HG03520 (cell line): ENCODE data around the gene TMEM256.

Experiments
- ATAC-seq: cut with Tn5 transposase; IDR thresholded peaks from one replicate; pipeline ENCODE4 v1.9.1; 2021; ENCODE audit warnings: mild to moderate bottlenecking, moderate library complexity; ENCODE audit not compliant: unreplicated experiment

Gene TMEM256

DNA sequence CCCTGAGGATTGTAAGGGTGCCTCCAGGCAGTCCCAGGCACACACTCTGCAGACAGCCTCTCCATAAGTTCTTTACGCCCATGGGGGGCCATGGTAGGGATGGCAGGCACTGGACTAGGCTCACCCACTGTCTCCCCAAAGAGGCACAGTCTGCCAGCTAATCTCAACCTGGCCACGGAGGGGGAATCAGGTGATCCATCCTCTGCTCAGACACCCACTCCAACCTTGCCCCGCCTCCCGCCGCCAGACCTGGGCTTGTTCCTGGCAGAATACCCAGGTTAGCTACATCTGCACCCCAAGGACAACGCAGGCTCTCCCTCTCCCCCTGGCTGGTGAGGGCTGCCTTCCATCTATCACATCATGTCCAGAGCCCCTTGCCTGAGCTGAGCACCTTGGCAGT lies 5.0 kb upstream of the TMEM256 start:
- ATAC-seq, result no peak

- ATAC-seq, result no peak
Measured at GRCh38 chr17:7408252-7408727, 4.4 kb upstream of the TMEM256 start.

GRCh38 chr17:7407485-7408251 lies 3.8 kb upstream of the TMEM256 start, which contains the start of gene NLGN2:
NLGN2 (plus strand) TSS chr17:7407845; CDS start chr17:7408256, 411 bp downstream.
- no peak for ATAC-seq

DNA sequence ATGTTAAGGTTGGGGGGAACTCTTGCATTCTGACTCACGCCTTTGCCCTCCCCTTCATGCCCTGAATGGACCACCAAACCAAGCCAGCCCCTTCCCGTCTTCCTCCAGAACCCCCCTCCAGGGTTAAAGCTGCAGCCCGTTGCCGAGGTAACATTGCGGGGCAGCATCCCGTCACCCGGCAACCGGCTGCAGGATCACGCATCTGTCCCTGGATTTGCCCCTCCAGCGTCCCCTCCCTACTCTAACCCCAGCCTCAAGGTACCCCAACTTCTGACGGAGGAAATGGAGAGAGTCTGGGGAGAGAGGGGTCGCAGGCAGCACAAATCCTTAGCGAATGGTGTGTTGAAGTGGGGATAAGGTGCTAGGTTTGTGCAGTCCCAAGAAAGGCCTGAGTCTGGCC lies 3.2 kb upstream of the TMEM256 start:
- no peak for ATAC-seq

DNA sequence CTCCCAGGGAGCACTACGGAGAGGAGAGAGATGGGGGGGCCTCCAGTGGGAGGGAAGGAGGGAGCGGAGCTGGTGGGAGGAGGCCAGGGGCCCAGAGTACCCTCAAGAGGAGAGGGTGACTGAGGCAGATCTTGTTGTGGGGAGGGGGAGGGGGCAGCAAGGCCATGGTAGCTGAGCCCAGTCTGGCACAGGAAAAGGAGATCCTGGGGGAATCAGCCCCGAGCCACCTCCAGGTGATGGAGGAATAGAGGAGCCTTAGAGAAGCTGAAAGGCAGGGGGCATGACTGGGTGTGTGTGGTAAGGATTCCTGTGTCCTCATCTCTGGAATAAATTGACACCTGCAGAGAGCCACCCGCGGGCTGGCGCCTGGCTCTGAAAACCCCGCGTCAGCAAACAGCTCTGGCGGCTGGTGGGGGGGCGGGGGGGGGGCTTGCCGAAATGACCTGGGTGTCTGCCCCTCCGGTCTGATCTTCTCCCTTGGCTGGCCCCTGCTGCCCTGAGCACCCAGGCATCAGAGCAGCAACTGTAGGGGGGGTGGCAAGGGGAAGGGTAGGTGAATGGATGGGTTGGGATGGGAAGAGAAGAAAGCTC lies 2.4 kb upstream of the TMEM256 start:
- no peak for ATAC-seq

DNA sequence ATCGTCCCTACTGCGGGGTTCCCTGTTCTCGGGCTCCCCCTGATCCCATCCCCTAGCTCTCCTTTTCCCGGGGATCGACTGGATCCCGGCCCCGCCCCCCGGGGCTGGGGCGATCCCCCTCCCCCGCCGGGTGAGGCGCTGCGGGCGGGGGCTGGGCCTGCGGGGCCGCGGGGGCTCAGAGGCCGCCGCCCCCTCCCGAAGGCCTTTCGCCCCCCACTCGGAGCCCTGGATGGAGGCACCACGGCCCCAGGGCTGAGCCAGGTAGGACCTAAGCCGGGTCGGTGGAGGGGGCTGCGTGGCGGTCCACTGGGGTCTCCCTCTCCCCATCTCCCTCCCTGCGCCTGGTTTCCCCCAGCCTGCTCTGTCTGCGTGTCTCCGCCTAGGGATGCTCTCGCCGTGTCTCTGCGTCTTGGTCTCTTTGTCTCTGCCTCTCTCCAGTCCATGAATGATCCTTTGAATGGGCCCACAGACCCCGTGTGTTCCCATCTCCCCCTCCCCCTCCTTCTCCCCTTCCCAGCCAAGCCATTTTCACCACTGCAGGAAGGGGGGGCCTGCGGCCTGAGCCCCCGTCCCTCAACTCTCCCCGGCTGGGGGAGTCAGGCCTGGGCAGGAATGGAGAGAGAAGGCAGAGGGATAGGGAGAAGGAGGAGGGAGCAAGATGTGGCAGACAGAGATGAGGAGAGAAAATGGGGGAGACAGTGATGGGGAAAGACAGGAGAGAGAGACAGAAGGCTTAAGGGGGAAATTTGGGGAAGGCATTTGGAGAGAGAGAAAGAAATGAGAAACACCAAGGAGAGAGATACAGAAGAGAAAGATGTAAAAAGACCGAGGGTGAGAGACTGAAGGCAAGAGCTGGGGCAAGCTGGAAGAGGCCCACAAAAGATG lies 1.7 kb upstream of the TMEM256 start:
- no peak for ATAC-seq

DNA sequence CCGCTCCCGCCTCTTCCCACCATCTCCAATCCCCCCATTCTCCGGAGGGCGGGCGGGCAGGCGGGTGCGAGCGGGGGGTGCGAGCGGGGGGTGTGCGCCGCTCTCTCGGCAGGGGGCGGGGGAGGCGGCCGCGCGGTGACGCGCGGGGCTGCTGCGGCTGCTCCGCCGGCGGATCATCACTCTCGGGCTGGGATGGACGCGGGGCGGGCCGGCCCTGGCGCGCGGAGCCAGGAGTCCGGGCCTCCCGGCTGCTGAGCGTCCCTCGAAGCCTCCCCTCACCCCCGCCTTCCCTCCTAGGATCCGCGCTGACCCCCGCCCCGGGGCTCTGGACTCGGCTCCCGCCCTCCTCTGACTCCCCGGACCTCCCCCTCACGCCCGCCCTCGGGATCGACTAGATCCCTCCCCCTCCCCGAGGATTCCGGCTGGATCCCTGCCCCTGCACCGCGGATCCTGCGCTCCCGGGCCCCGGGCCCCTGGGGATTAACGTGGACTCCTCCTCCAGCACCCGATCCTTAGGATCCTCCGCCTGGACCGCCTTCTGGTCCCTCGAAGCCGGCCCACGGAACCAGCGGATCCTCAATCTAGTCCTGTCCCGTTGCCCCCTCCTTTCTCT lies 946 bp upstream of the TMEM256 start:
- no peak for ATAC-seq

DNA sequence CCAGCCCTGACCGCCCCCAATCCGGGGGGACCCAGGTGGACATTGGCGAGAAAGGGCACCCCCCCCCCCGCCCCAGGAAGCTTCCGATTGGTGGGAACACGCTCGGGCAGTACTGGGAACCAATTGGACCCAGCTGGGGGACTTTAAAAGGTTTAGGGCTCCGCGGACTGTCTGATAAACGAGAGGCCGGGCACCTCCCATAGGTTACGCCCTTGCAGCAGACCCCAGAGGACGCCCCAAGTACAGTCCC lies 245 bp downstream of the TMEM256 start:
- ATAC-seq, result no peak

DNA sequence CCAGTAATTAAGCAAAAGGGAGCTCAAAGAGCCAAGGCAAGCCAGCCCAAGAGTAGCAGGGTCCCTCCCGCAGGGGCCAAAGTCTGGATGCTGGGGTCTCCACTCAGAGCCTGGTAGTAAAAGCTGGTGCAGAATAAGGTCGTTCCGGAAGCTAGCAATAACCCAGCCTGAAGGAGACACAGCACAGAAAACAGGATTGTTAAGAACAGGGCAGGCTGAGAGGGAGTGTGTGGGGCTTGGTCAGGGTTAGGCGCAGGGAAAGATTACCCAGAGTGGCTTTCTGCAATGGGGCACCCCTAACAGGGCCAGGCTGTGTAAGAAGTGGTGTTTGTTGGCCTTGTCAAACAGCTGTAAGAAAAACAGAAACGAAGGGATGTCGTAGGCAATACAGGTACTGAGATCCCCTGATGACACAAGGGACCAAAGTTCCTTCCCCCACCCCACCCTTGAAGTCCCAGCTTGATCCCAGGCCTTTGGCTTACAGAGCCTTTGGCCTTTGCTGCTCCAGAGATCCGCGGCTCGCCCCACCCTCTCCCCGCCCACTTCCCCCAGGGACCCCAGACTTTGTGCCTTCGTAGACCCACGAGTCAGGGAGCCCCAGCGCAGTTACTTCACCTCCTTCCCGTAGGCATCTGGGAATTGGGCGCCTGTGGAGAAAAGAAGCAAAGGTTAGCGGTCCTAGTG lies 712 bp downstream of the TMEM256 start:
- ATAC-seq, result no peak

- no peak for ATAC-seq
Measured at GRCh38 chr17:7398612-7399011, 5.3 kb downstream of the TMEM256 start.

GRCh38 chr17:7396147-7396546 lies 7.8 kb downstream of the TMEM256 start:
- ATAC-seq, result no peak

DNA sequence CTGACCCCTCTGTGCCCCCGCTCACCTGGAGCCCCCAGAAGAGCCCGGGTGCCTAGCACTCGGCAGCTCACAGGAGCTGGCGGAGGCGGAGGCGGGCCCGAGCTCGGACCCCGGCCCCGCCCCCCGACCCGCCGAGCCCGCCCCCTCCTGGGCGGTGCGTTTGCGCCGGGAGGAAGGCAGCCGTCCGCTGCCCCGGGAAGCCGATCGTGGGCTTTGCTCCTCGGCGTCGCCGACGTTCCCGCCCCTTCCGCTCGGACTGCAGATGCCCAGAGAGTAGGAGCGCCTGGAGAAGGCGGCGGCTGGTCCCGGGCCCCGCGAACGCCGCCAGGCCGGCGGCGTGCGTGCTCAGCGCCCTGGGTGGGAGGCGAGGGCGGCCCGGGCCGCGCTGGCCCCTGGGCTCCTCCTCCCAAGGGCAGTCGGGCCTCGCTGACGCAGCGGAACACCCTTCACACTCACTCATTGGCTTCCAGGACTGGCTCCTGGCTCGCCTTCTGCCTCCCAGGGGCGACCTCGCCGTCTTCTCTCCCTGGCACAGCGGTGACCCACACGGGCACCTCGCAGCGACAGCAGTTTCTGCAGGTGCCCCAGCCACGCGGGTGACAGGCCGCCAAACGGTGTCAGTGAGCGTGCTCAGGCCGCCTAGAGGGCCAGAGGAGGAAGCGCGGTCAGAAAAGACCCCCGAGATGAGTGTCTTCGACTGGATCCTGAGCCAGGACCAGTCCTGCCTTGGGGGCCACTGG lies 9.3 kb downstream of the TMEM256 start, which contains the start of gene PLSCR3:
Gene PLSCR3 (minus strand): TSS at position 74 of the 740 bp plus-strand sequence. CDS start 415 bp downstream, outside the sequence.
- peak; percentile 66 for ATAC-seq

DNA sequence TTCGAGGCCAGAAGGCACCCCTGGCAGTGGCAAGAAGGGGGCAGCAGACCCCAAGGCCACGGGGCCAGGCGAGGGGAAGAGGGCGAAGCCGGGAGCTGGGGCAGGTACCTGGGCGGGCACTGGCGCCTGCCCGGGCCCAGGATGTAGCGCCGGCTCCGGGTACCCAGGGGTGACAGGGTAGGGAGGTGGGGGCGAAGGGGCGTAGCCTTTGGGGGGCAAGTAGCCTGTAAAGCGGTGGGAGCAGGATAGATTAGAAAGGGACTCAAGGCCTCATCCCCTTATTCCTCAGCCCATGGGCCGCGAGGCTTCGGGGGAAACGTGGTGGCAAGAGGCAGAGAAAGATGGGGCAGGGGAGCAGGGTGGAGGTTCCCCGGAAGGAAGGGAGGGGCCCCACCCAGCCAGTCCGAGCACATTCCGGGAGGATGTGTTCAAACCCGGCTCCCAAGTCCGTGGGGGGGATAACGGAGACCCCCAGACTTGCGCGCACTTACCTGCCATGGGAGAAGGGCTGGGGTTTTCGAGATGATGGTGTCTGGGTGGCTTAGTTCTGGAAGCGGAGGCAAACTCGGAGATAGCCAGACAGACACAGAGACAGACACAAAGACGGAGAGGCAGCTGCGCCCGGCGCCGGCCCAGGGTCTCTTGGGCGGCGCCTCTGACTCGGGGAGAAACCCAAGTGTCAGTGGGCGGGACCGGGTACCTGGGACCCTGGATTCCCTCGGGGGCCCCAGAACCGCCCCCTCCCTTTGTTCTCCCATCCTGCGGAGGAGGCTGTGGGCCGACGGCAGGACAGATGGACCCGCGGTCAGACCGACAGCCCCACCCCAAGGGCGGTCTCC lies 10.1 kb downstream of the TMEM256 start:
- ATAC-seq, result peak; percentile 38

GRCh38 chr17:7392696-7393612 lies 10.9 kb downstream of the TMEM256 start:
- ATAC-seq, result no peak

GRCh38 chr17:7391307-7391706 lies 12.6 kb downstream of the TMEM256 start:
- ATAC-seq, result no peak

- no peak for ATAC-seq
Measured at GRCh38 chr17:7389924-7390910, 13.7 kb downstream of the TMEM256 start.

GRCh38 chr17:7388856-7389255 lies 15.0 kb downstream of the TMEM256 start:
- no peak for ATAC-seq
